Measurements from ENCODE around the gene MBNL2.

- TF ChIP-seq, protein P1, sequence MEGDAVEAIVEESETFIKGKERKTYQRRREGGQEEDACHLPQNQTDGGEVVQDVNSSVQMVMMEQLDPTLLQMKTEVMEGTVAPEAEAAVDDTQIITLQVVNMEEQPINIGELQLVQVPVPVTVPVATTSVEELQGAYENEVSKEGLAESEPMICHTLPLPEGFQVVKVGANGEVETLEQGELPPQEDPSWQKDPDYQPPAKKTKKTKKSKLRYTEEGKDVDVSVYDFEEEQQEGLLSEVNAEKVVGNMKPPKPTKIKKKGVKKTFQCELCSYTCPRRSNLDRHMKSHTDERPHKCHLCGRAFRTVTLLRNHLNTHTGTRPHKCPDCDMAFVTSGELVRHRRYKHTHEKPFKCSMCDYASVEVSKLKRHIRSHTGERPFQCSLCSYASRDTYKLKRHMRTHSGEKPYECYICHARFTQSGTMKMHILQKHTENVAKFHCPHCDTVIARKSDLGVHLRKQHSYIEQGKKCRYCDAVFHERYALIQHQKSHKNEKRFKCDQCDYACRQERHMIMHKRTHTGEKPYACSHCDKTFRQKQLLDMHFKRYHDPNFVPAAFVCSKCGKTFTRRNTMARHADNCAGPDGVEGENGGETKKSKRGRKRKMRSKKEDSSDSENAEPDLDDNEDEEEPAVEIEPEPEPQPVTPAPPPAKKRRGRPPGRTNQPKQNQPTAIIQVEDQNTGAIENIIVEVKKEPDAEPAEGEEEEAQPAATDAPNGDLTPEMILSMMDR (IDR thresholded peaks at IDR 0.05; ENCODE audit: insufficient read depth, low read length), result no peak
- TF ChIP-seq, protein P2, sequence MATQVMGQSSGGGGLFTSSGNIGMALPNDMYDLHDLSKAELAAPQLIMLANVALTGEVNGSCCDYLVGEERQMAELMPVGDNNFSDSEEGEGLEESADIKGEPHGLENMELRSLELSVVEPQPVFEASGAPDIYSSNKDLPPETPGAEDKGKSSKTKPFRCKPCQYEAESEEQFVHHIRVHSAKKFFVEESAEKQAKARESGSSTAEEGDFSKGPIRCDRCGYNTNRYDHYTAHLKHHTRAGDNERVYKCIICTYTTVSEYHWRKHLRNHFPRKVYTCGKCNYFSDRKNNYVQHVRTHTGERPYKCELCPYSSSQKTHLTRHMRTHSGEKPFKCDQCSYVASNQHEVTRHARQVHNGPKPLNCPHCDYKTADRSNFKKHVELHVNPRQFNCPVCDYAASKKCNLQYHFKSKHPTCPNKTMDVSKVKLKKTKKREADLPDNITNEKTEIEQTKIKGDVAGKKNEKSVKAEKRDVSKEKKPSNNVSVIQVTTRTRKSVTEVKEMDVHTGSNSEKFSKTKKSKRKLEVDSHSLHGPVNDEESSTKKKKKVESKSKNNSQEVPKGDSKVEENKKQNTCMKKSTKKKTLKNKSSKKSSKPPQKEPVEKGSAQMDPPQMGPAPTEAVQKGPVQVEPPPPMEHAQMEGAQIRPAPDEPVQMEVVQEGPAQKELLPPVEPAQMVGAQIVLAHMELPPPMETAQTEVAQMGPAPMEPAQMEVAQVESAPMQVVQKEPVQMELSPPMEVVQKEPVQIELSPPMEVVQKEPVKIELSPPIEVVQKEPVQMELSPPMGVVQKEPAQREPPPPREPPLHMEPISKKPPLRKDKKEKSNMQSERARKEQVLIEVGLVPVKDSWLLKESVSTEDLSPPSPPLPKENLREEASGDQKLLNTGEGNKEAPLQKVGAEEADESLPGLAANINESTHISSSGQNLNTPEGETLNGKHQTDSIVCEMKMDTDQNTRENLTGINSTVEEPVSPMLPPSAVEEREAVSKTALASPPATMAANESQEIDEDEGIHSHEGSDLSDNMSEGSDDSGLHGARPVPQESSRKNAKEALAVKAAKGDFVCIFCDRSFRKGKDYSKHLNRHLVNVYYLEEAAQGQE (IDR thresholded peaks at IDR 0.05; ENCODE audit: insufficient replicate concordance, low read depth), result no peak
- TF ChIP-seq POLR2AphosphoS5 (IDR thresholded peaks at IDR 0.05; ENCODE audit: low read depth), result no peak
- no peak for TF ChIP-seq GABPA (IDR thresholded peaks at IDR 0.05; ENCODE audit: low read depth)
These were observed 26.1 kb downstream of the MBNL2 start for GRCh38 chr13:97248243-97248642.

Measured in HL-60 (cell line).